SK-N-SH (cell line): Measurements from ENCODE around the gene PHACTR3. TPM values are rescaled to one million over a fixed set of nuclear protein-coding genes. Genes with fewer than 3 reads are reported as not detected.

Experiments
- CTCF ChIA-PET: fragments of 300-600, 350-600 bp; formaldehyde crosslinking; extraction: SDS; loops from one replicate; lab custom pipeline; 2021; lab: Yijun Ruan, JAX
- POLR2A ChIA-PET: fragments of 350-600 bp; sonication (Branson Sonifier 250); formaldehyde crosslinking; extraction: SDS; loops from one replicate; lab custom pipeline; 2020; ENCODE audit warnings: antibody characterized with exemption, inconsistent platforms; lab: Yijun Ruan, JAX
- DNase-seq: peaks from one replicate; pipeline ENCODE4 v3.0.0; 2012
- H2AFZ ChIP-seq: fragments of 200-600 bp; sonication (generic); 2 replicates; pipeline ENCODE4 v1.8.1; 2016; ENCODE audit warnings: antibody characterized with exemption, mild to moderate bottlenecking, low read depth
- H3F3A ChIP-seq: fragments of 200-600 bp; sonication (generic); replicated peaks from 2 replicates; pipeline ENCODE3; 2016; ENCODE audit warnings: antibody characterized with exemption, mild to moderate bottlenecking; ENCODE audit not compliant: insufficient read depth
- H3K27ac ChIP-seq, 2 experiments: fragments of 200-500 bp in 1 of 2; fragments of 200-600 bp in 1 of 2; sonication (Bioruptor generic) in 1 of 2; sonication (generic), shearing (Covaris generic) in 1 of 2; 2 replicates each; pipeline versions ENCODE4 v1.5.1 to v1.6.1; 2014 to 2016; ENCODE audit warnings: low read depth in 2 of 2, inconsistent platforms in 1 of 2, low read length in 1 of 2, mild to moderate bottlenecking in 1 of 2, mixed read lengths in 1 of 2
- H3K27me3 ChIP-seq: fragments of 200-600 bp; sonication (generic), shearing (Covaris generic); 2 replicates; pipeline ENCODE4 v1.6.1; 2016; ENCODE audit warnings: mixed run types; ENCODE audit not compliant: insufficient read depth
- H3K36me3 ChIP-seq, 2 experiments: fragments of 200-500 bp in 1 of 2; fragments of 200-600 bp in 1 of 2; sonication (Bioruptor generic) in 1 of 2; sonication (generic) in 1 of 2; replicated peaks in 1 of 2; 2 replicates each; pipeline versions ENCODE3 to v1.5.1; 2014 to 2016; ENCODE audit warnings: low read length in 1 of 2, mild to moderate bottlenecking in 1 of 2; ENCODE audit not compliant: insufficient read depth in 2 of 2, control insufficient read depth in 1 of 2
- H3K4me1 ChIP-seq, 2 experiments: fragments of 200-500 bp in 1 of 2; fragments of 200-600 bp in 1 of 2; sonication (Bioruptor generic) in 1 of 2; sonication (generic), shearing (Covaris generic) in 1 of 2; 2 replicates each; pipeline versions ENCODE4 v1.5.1 to v1.6.1; 2014 to 2016; ENCODE audit warnings: low read depth in 1 of 2, low read length in 1 of 2, mixed run types in 1 of 2; ENCODE audit not compliant: insufficient read depth in 2 of 2, control insufficient read depth in 1 of 2
- H3K4me2 ChIP-seq: fragments of 200-600 bp; sonication (generic), shearing (Covaris generic); 2 replicates; pipeline ENCODE4 v1.6.1; 2017; ENCODE audit warnings: mixed run types
- H3K4me3 ChIP-seq, 2 experiments: fragments of 200-500 bp in 1 of 2; fragments of 200-600 bp in 1 of 2; sonication (Bioruptor generic) in 1 of 2; sonication (generic), shearing (Covaris generic) in 1 of 2; 2 replicates each; pipeline versions ENCODE4 v1.5.1 to v1.8.1; 2014 to 2016; ENCODE audit warnings: low read depth in 2 of 2, inconsistent platforms in 1 of 2, low read length in 1 of 2, mild to moderate bottlenecking in 1 of 2, mixed read lengths in 1 of 2, moderate library complexity in 1 of 2
- H3K79me2 ChIP-seq: fragments of 200-600 bp; sonication (generic); 2 replicates; pipeline ENCODE4 v1.8.1; 2017; ENCODE audit warnings: mild to moderate bottlenecking; ENCODE audit not compliant: insufficient read depth
- H3K9ac ChIP-seq: fragments of 200-600 bp; sonication (generic); 2 replicates; pipeline ENCODE4 v1.6.1; 2017; ENCODE audit warnings: mixed run types
- H3K9me2 ChIP-seq: fragments of 200-600 bp; sonication (generic); 2 replicates; pipeline ENCODE4 v1.6.1; 2017; ENCODE audit warnings: mixed run types
- H3K9me3 ChIP-seq: fragments of 200-600 bp; sonication (generic); 2 replicates; pipeline ENCODE4 v1.6.1; 2017; ENCODE audit warnings: mixed run types, mild to moderate bottlenecking, moderate library complexity
- H4K20me1 ChIP-seq: fragments of 200-600 bp; sonication (generic); 2 replicates; pipeline ENCODE4 v1.6.1; 2017; ENCODE audit warnings: mild to moderate bottlenecking, mixed run types; ENCODE audit not compliant: insufficient read depth
- CHD2 ChIP-seq: fragments of 150-350 bp; IDR thresholded peaks from 2 replicates; pipeline ENCODE4 v1.6.1; 2018; ENCODE audit warnings: low read length; ENCODE audit not compliant: partially characterized antibody
- ELF1 ChIP-seq: IDR thresholded peaks from 2 replicates; pipeline ENCODE4 v1.4.0; 2012
- FOSL2 ChIP-seq: IDR thresholded peaks from 2 replicates; pipeline ENCODE4 v1.4.0; 2012; ENCODE audit warnings: low read depth, mild to moderate bottlenecking, moderate library complexity, borderline replicate concordance
- GABPA ChIP-seq: IDR thresholded peaks from 2 replicates; pipeline ENCODE4 v1.4.0; 2012; ENCODE audit warnings: low read depth, mild to moderate bottlenecking
- IRF3 ChIP-seq: fragments of 150-350 bp; IDR thresholded peaks from 2 replicates; pipeline ENCODE4 v1.6.1; 2016; ENCODE audit warnings: mild to moderate bottlenecking, low read depth, low read length
- MXI1 ChIP-seq: IDR thresholded peaks from 2 replicates; pipeline ENCODE4 v1.6.1; 2012; ENCODE audit warnings: mild to moderate bottlenecking, low read depth, low read length, improper control_type of control experiment
- NRF1 ChIP-seq: IDR thresholded peaks from 2 replicates; pipeline ENCODE4 v1.6.1; 2012; ENCODE audit warnings: low read depth, mild to moderate bottlenecking, low read length
- POLR2AphosphoS5 ChIP-seq: IDR thresholded peaks from 2 replicates; pipeline ENCODE4 v1.6.1; 2012; ENCODE audit warnings: low read depth, low read length
- RAD21 ChIP-seq: IDR thresholded peaks from 2 replicates; pipeline ENCODE4 v1.6.1; 2012; ENCODE audit warnings: mild to moderate bottlenecking, low read length
- RCOR1 ChIP-seq: fragments of 150-350 bp; IDR thresholded peaks from 2 replicates; pipeline ENCODE4 v1.6.1; 2017; ENCODE audit warnings: antibody characterized with exemption, low read length
- RFX5 ChIP-seq: IDR thresholded peaks from 2 replicates; pipeline ENCODE4 v1.6.1; 2012; ENCODE audit warnings: mild to moderate bottlenecking, improper control_type of control experiment, low read length
- RXRA ChIP-seq: IDR thresholded peaks from 2 replicates; pipeline ENCODE4 v1.4.0; 2012; ENCODE audit warnings: low read depth, mild to moderate bottlenecking, borderline replicate concordance
- TCF12 ChIP-seq: IDR thresholded peaks from 2 replicates; pipeline ENCODE4 v1.4.0; 2012
- TEAD4 ChIP-seq: IDR thresholded peaks from 2 replicates; pipeline ENCODE4 v1.4.0; 2012; ENCODE audit warnings: mild to moderate bottlenecking, borderline replicate concordance; ENCODE audit not compliant: insufficient read depth
- USF1 ChIP-seq: IDR thresholded peaks from 2 replicates; pipeline ENCODE4 v1.4.0; 2012; ENCODE audit warnings: low read depth, borderline replicate concordance
- USF2 ChIP-seq: fragments of 150-350 bp; IDR thresholded peaks from 2 replicates; pipeline ENCODE4 v1.6.1; 2017; ENCODE audit warnings: antibody characterized with exemption, low read length, low read depth, borderline replicate concordance
- ZBTB33 ChIP-seq: IDR thresholded peaks from 2 replicates; pipeline ENCODE4 v1.4.0; 2012; ENCODE audit warnings: low read depth, borderline replicate concordance
- WGBS: methylation state at CpG from one replicate; pipeline ENCODE4 v1.1.6; 2017; ENCODE audit warnings: low lambda C conversion rate; 5-methylcytosine and 5-hydroxymethylcytosine counted together
- polyA plus RNA-seq, 3 experiments: library from polyadenylated mRNA; depleted of rRNA; stranded (reverse); fragments of >200 nt; gene quantifications; 2 replicates each; pipeline ENCODE4 v1.2.3, GENCODE V29; 2012
- TF ChIP-seq, protein P1 (sequence below): IDR thresholded peaks from 2 replicates; pipeline ENCODE4; 2012
- TF ChIP-seq, protein P2 (sequence below): IDR thresholded peaks from 2 replicates; pipeline ENCODE4 v1.4.0; 2012; ENCODE audit warnings: low read depth

PHACTR3 gene
- polyA plus RNA-seq, 1 of the 3 experiments (the other 2 are of a cell fraction), result 0.10 TPM

DNA sequence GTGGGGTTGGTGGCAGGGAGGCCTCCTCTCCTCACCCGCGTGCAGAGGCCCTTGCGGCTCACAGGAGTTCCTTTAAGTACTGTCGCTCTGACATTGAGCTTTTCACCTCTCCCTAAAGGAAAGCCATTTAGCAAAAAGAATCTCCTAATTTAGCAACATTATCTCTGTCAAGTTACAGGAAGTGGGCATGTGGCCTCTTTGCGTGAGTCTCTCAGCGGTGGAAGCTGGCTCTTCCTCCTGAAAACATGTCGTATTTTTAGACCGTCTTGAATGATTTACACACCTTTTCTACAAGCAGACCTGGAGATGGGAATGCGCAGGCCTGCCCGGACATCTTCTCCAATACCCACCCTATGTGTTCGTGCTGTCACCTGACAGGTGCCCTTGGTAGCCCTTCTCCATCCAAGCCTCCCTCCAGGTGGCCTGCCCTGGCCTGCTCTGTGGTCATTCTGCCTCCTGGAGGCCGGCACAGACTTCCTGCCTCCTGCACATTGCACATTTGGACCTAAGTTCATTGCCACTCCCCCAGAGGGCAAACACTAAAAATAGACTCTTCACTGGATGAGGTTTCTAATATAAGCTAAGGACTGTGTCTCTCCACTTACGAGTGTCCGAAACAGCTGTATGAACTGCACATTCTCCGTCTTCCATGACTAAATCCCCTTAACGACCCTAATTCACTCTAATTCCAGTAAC is 18.5 kb upstream of the PHACTR3 start (continued):
- TF ChIP-seq ZBTB33 (no peak), TEAD4 (no peak), MXI1 (no peak), POLR2AphosphoS5 (no peak), GABPA (no peak), TCF12 (no peak), USF1 (no peak), RXRA (no peak)
- TF ChIP-seq, protein P1, sequence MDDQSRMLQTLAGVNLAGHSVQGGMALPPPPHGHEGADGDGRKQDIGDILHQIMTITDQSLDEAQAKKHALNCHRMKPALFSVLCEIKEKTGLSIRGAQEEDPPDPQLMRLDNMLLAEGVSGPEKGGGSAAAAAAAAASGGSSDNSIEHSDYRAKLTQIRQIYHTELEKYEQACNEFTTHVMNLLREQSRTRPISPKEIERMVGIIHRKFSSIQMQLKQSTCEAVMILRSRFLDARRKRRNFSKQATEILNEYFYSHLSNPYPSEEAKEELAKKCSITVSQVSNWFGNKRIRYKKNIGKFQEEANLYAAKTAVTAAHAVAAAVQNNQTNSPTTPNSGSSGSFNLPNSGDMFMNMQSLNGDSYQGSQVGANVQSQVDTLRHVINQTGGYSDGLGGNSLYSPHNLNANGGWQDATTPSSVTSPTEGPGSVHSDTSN, result no peak

DNA sequence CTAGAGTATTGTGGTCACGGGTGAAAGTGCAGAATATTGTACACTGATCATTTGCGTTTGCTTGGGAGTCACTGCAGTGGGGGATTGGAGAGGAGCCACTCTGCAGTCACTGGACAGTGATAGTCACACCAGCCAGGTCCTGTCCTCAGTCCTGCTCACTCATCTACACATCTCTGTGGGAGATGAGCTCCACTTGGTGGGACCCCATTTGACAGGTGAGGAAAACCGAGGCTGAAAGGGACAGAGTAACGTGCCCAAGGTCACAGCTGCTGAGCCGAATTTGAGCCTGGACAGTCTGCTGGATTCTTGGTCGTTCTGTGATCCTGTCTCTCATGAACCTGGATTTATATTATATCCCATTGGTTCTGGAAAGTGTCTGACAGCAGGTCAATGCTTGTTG is 17.7 kb upstream of the PHACTR3 start:
- Histone ChIP-seq H3K36me3 (no peaks in the 10 kb centered on the region), H3K79me2 (no peaks in the 10 kb centered on the region), H3K9me2 (no peaks in the 10 kb centered on the region), H3K27me3 (no peaks in the 10 kb centered on the region), H3K4me1 (no peaks in the 10 kb centered on the region; a peak in 1 of 4 replicates), H3F3A (no peaks in the 10 kb centered on the region), H3K4me3 (no peak overlapping the region), H3K9me3 (no peaks in the 10 kb centered on the region), H3K9ac (no peak overlapping the region), H3K27ac (no peak overlapping the region), H2AFZ (no peak overlapping the region), H3K4me2 (no peak overlapping the region), H4K20me1 (no peaks in the 10 kb centered on the region)
- ChIA-PET CTCF (interaction anchor here (2.0 to 3.1 kb wide), 2 partner anchors 11 to 15 kb away, joined by 10 to 15 read pairs; no protein-coding TSS in a partner anchor), POLR2A (no interaction called here)
- no peak for DNase-seq
- WGBS, result 42% methylated on average over 6 of the region's 6 CpGs
- no peak for TF ChIP-seq RFX5
- no peak for TF ChIP-seq USF2
- TF ChIP-seq GABPA, result no peak
- no peak for TF ChIP-seq ELF1
- no peak for TF ChIP-seq CHD2
- TF ChIP-seq TEAD4, result no peak
- no peak for TF ChIP-seq RXRA
- TF ChIP-seq IRF3, result no peak
- no peak for TF ChIP-seq ZBTB33
- TF ChIP-seq RCOR1, result no peak
- no peak for TF ChIP-seq NRF1
- no peak for TF ChIP-seq USF1
- TF ChIP-seq, protein P2, sequence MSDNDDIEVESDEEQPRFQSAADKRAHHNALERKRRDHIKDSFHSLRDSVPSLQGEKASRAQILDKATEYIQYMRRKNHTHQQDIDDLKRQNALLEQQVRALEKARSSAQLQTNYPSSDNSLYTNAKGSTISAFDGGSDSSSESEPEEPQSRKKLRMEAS, result no peak
- TF ChIP-seq, protein P1, result no peak
- no peak for TF ChIP-seq FOSL2
- no peak for TF ChIP-seq RAD21
